Hematopoietic multipotent progenitor cell treated with erythropoietin and hydrocortisone succinate and interleukin-3 and kit ligand, for 8 days (in vitro differentiated cells): ENCODE measurements around the gene HNRNPR.
"Not testable (repeated sequence)": the region's sequence is repeated elsewhere in the genome, so short reads cannot be mapped to it uniquely, and the experiment has no call there.

Source experiments
- DNase-seq: peaks from one replicate; pipeline ENCODE4 v3.0.0-alpha.2; 2015

Gene HNRNPR

GRCh38 chr1:23322770-23323169, 21.3 kb downstream of the HNRNPR start:
- no peak for DNase-seq

- not testable (repeated sequence) for DNase-seq
Observed at GRCh38 chr1:23310280-23310679, 33.8 kb downstream of the HNRNPR start.

GRCh38 chr1:23304140-23304620, 39.9 kb downstream of the HNRNPR start:
- DNase-seq = no peak

GRCh38 chr1:23303524-23303923, 40.6 kb downstream of the HNRNPR start:
- no peak for DNase-seq

GRCh38 chr1:23296931-23297330, 47.2 kb downstream of the HNRNPR start:
- no peak for DNase-seq

- no peak for DNase-seq
Observed at GRCh38 chr1:23291706-23292105, 52.4 kb downstream of the HNRNPR start.

GRCh38 chr1:23290836-23291565, 53.1 kb downstream of the HNRNPR start:
- DNase-seq = no peak

- no peak for DNase-seq
Observed at GRCh38 chr1:23288671-23289070, 55.4 kb downstream of the HNRNPR start.

- no peak for DNase-seq
Observed at GRCh38 chr1:23288201-23288600, 55.9 kb downstream of the HNRNPR start.

- DNase-seq = no peak
Observed at GRCh38 chr1:23286401-23286800, 57.7 kb downstream of the HNRNPR start.

GRCh38 chr1:23283667-23284602, 60.1 kb downstream of the HNRNPR start:
- no peak for DNase-seq

- no peak for DNase-seq
Observed at GRCh38 chr1:23282957-23283356, 61.1 kb downstream of the HNRNPR start.

GRCh38 chr1:23278717-23279116, 65.4 kb downstream of the HNRNPR start:
- no peak for DNase-seq

- DNase-seq = no peak
Observed at GRCh38 chr1:23276531-23276930, 67.6 kb downstream of the HNRNPR start.

GRCh38 chr1:23274134-23274505, 70.0 kb downstream of the HNRNPR start:
- no peak for DNase-seq

GRCh38 chr1:23273450-23274133, 70.5 kb downstream of the HNRNPR start:
- DNase-seq = no peak

GRCh38 chr1:23263380-23263887, 80.7 kb downstream of the HNRNPR start:
- DNase-seq = no peak

GRCh38 chr1:23258082-23258481, 86.0 kb downstream of the HNRNPR start:
- DNase-seq = not testable (repeated sequence)

GRCh38 chr1:23257371-23257770, 86.7 kb downstream of the HNRNPR start:
- DNase-seq = not testable (repeated sequence)
